Kidney (tissue), 14 donors: Measurements from ENCODE around the gene MEGF6. TPM values are rescaled to one million over a fixed set of nuclear protein-coding genes. Genes with fewer than 3 reads are reported as not detected.
A peak's percentile ranks its signal among the peaks of the same experiment; 100 is the strongest.

Experiments used
- DNase-seq, 5 donors: peaks; one replicate each; pipeline ENCODE4 v3.0.0-alpha.2; 2013 to 2020
- FAIRE-seq: peaks from 2 replicates; lab custom pipeline; 2012; peaks lifted over from hg19 to GRCh38; lab: Jason Lieb, UNC
- H3K27ac ChIP-seq, 2 donors: one replicate each; pipeline ENCODE4 v1.7.0; 2013; ENCODE audit warnings: low read depth in 2 of 2, low read length in 2 of 2, inconsistent platforms in 1 of 2
- H3K27me3 ChIP-seq: one replicate; pipeline ENCODE4 v1.7.1; 2013; ENCODE audit warnings: low read length, inconsistent platforms; ENCODE audit not compliant: control insufficient read depth, insufficient read depth
- H3K36me3 ChIP-seq, 3 donors: one replicate each; pipeline versions ENCODE4 v1.7.0 to v1.7.1; 2013; ENCODE audit warnings: low read length in 3 of 3, control low read depth in 1 of 3, inconsistent platforms in 1 of 3; ENCODE audit not compliant: insufficient read depth in 3 of 3, control insufficient read depth in 2 of 3
- H3K4me1 ChIP-seq, 3 donors: one replicate each; pipeline versions ENCODE4 v1.7.0 to v1.7.1; 2013; ENCODE audit warnings: low read length in 3 of 3, inconsistent platforms in 1 of 3, low read depth in 1 of 3; ENCODE audit not compliant: control insufficient read depth in 2 of 3, insufficient read depth in 2 of 3
- H3K4me3 ChIP-seq, 3 donors: one replicate each; pipeline versions ENCODE4 v1.7.0 to v1.8.1; 2013; ENCODE audit warnings: low read length in 3 of 3, control low read depth in 1 of 3, inconsistent platforms in 1 of 3
- H3K9ac ChIP-seq, 3 donors: one replicate each; pipeline versions ENCODE4 v1.7.0 to v1.7.1; 2013; ENCODE audit warnings: low read length in 3 of 3, control low read depth in 1 of 3, inconsistent platforms in 1 of 3
- H3K9me3 ChIP-seq, 3 donors: one replicate each; pipeline versions ENCODE4 v1.7.0 to v1.7.1; 2013; ENCODE audit warnings: low read length in 3 of 3, control low read depth in 1 of 3, inconsistent platforms in 1 of 3; ENCODE audit not compliant: control insufficient read depth in 2 of 3, insufficient read depth in 1 of 3
- CTCF ChIP-seq: IDR thresholded peaks from 3 replicates; pipeline ENCODE4 v1.5.1; 2012; ENCODE audit warnings: mild to moderate bottlenecking, moderate library complexity, borderline replicate concordance; ENCODE audit not compliant: insufficient read depth; ENCODE audit errors: extremely low read depth
- intact Hi-C: fragments of 100-400 bp; cut with DNase I; formaldehyde crosslinking; loops from one replicate; pipeline ENCODE4 v1.11.1; 2022
- polyA plus RNA-seq: library from polyadenylated mRNA; stranded (reverse); fragments of 350-450 nt; fragmentation: Illumina TruSeq; extraction: RNeasy Lipid Tissue Mini Kit (QIAGEN cat#74804); gene quantifications from one replicate; pipeline ENCODE4 v1.2.3, GENCODE V29; 2014; ENCODE audit warnings: low read depth, low replicate concordance; ENCODE audit not compliant: insufficient read depth
- total RNA-seq: library from RNA; stranded (reverse); fragmentation: NEBNext Ultra II Directional; extraction: Animal tissue kit (Norgen Biotek cat#: 25700); gene quantifications from one replicate; pipeline ENCODE4 v1.2.1, GENCODE V29; 2021
- donor health status: control.
- donor health status: control.
- donor health status: control.
- donor health status: control.
- donor health status: control.
- donor health status: DM: yes; HTN: yes; CAD: no.
- donor health status: Normal renal cell carcinoma (clear cell type).

MEGF6 gene
- total and polyA plus RNA-seq, 2 donors from 2014 or later = 2.8 to 10.9 TPM

DNA sequence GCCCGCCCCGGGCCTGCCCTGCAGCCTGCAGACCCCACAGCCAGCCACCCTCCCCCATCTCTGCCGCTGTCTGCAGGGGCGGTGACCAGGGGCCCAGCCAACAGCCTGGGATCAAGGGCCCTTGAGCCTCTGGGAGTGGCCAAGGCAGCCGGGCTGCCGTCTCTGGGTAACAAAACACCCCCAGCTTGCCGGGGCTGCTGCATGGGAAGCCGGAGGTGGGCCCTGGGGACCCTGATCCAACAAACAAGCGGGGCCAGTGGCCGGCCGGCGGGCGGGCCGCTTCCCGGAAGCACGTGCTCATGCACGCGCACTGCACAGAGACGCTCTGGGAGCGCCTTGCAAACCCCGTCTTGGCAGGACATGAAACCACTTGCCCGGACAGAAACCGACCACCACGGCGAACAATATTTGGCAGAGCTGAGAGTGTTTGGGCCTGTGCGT is 13.2 kb downstream of the MEGF6 start:
- H3K4me1 ChIP-seq = no peaks in the 10 kb centered on the region
- intact Hi-C loops = no loop called here
- no peaks in the 10 kb centered on the region for H3K9me3 ChIP-seq
- no peak overlapping the region for H3K9ac ChIP-seq
- FAIRE-seq (no peak), DNase-seq (peak in 3 of 5 donors; percentile 56 to 78 (median 57))
- no peaks in the 10 kb centered on the region for H3K27me3 ChIP-seq
- no peak for TF ChIP-seq CTCF
- no peaks in the 10 kb centered on the region for H3K36me3 ChIP-seq
- no peak overlapping the region for H3K4me3 ChIP-seq
- no peak overlapping the region for H3K27ac ChIP-seq

- Histone ChIP-seq H3K9ac (no peak overlapping the region), H3K27me3 (no peaks in the 10 kb centered on the region), H3K27ac (no peak overlapping the region), H3K36me3 (no peaks in the 10 kb centered on the region), H3K9me3 (no peaks in the 10 kb centered on the region), H3K4me3 (no peak overlapping the region), H3K4me1 (no peaks in the 10 kb centered on the region)
- no peak for TF ChIP-seq CTCF
- FAIRE-seq (no peak), DNase-seq (peak in 3 of 5 donors; percentile 24 to 36 (median 29))
- intact Hi-C loops = no loop called here
These were observed 13.7 kb downstream of the MEGF6 start for GRCh38 chr1:3597599-3597964.

DNA sequence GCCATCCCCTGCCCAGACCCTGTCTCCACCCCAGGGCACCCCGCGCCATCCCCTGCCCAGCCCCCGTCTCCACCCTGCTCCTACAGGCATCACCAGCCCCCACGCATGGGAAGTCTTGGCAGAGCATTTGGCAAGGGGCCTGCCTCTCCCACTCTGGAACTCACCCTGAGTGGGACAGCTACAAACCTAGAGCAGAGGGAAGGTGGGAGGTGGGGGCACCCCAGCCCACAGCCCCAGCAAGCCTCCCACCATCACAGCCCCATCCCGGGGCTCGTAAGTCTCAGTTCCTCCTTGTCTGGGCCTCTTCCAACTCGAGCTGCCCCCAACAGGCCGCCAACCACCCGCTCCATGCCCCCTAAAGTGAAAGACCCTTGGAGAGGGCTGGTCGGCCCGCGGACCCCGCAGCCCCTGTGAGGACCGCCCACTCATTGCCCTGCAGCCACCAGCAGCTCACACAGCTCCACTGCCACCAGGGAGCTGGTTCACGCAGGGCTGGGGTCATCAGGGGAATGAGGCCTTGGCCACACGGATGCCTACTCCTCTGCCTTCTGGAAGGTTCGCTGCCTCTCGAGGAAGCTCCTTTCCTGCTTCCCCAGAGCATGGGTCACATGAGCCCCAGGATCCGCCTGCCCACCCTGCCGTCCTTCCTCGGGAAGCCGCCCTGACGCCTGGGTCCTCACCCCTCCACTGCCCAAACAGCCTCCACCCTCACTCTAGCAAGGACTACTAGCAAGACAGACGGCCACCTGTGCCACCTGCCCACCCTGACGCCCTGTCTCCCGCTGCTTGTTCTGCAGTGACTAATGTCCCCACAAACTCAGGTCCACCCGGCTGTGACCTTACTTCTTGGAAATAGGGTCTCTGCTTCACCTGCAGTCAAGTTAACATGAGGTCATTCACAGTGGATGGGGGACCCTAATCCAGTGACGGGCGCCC is 14.4 kb downstream of the MEGF6 start:
- FAIRE-seq (no peak), DNase-seq (no peak)
- Histone ChIP-seq H3K36me3 (no peaks in the 10 kb centered on the region), H3K27me3 (no peaks in the 10 kb centered on the region), H3K9ac (no peak overlapping the region), H3K4me1 (no peaks in the 10 kb centered on the region), H3K9me3 (no peaks in the 10 kb centered on the region), H3K4me3 (no peak overlapping the region), H3K27ac (no peak overlapping the region)
- intact Hi-C loops = no loop called here
- TF ChIP-seq CTCF = no peak
